SJCRH30 (cell line): ENCODE results near the gene RAB4A. TPM values are rescaled to one million over a fixed set of nuclear protein-coding genes. Genes with fewer than 3 reads are reported as not detected.
A peak's percentile ranks its signal among the peaks of the same experiment; 100 is the strongest.

ENCODE experiments used
- DNase-seq, 2 experiments: peaks; one replicate each; pipeline ENCODE4 v3.0.0-alpha.2; 2015 to 2020
- H3K27ac ChIP-seq: fragments of 250-450 bp; sonication (Bioruptor Pico); 2 replicates; pipeline ENCODE4 v1.5.1; 2020; ENCODE audit warnings: mild to moderate bottlenecking, moderate library complexity
- H3K27me3 ChIP-seq: fragments of 250-450 bp; sonication (Bioruptor Pico); 2 replicates; pipeline ENCODE4 v1.5.1; 2020; ENCODE audit warnings: mild to moderate bottlenecking, moderate library complexity
- H3K36me3 ChIP-seq: fragments of 250-450 bp; sonication (Bioruptor Pico); 2 replicates; pipeline ENCODE4 v1.5.1; 2020; ENCODE audit warnings: mild to moderate bottlenecking, moderate library complexity
- H3K4me1 ChIP-seq: fragments of 250-450 bp; sonication (Bioruptor Pico); 2 replicates; pipeline ENCODE4 v1.5.1; 2020; ENCODE audit warnings: mild to moderate bottlenecking, moderate library complexity
- H3K4me3 ChIP-seq: fragments of 250-450 bp; sonication (Bioruptor Pico); 2 replicates; pipeline ENCODE4 v1.5.1; 2020; ENCODE audit warnings: mild to moderate bottlenecking, moderate library complexity
- H3K9me3 ChIP-seq: fragments of 250-450 bp; sonication (Bioruptor Pico); replicated peaks from 2 replicates; pipeline ENCODE4 v1.5.1; 2020; ENCODE audit warnings: mild to moderate bottlenecking, moderate library complexity
- total RNA-seq: library from RNA; depleted of rRNA; stranded (reverse); fragments of >200 nt; shearing (Covaris generic); gene quantifications from 2 replicates; pipeline ENCODE4 v1.2.3, GENCODE V29; 2014; rRNA removed

The RAB4A gene, protein sequence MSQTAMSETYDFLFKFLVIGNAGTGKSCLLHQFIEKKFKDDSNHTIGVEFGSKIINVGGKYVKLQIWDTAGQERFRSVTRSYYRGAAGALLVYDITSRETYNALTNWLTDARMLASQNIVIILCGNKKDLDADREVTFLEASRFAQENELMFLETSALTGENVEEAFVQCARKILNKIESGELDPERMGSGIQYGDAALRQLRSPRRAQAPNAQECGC
- 28.5 and 31.3 TPM in 2 replicates for total RNA-seq

DNA sequence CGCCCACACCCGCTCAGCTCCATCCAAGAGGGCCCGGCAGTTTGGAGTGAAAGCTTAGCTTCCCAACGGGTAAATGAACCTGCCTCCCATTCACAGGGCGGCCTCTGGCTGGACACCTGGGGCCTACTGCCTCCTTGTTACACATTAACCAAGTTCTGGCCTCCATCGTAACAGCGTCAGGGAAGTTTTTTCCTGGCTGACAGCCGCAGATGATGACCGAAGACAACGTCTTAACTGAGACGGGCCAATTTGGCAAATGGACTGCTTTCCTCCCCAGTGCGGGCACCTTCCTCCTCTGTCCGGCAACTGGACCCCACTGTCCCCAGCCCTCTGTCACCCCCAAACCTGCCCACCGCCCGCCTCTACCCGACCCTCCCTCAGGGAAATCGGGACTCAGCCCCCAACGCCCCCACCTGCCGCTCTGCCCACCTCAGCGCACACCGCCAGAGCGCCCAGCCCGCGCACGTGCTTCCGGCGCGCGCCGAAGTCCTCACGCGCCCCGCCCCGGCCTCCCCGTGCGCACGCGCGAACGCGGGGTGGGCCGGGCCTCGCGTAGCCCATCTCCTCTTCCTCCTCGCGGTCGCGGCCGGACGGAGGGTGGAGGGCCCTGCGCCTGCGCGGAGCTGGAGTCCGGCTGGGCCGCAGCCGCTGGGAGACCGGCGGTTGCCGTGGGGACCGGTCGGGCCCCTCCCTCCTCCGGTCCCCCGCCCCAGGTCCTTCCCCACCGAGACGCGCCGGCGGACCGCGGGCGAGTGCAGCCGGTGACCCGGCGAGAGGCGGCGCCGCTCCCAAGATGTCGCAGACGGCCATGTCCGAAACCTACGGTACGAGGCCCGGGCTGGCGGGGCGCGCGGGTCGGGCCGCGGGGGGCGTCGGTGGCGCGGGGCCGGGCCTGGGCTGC is at the start of gene RAB4A:
Gene RAB4A (plus strand): TSS at position 565 of the 901 bp plus-strand sequence. CDS start 229 bp downstream, at position 794.
- Histone ChIP-seq H3K27me3 (no peaks in the 10 kb centered on the region), H3K36me3 (no peaks in the 10 kb centered on the region), H3K4me1 (peaks cover 12% of the 10 kb centered on the region; the same call in 1 of the 2 replicates), H3K4me3 (peak within 1 kb of the TSS; percentile 88), H3K9me3 (no peaks in the 10 kb centered on the region), H3K27ac (no peak within 1 kb of the TSS)
- DNase-seq, result peak; percentile 77 to 82

DNA sequence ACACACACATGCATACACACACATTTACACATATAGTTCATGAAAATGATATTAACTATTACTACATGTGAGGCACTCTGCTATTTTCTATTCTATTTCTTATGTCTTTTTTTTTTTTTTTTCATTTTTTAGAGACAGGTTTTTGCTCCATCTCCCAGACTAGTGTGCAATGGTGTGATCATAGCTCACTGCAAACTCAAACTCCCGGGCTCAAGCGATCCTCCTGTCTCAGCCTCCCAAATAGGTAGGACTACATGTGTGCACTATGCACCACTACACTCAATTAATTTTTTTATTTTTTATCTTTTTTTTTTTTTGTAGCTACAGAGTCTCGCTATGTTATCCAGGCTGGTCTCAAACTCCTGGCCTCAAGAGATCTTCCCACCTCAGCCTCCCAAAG is 48.8 kb upstream of the RAB4A start:
- H3K9me3 ChIP-seq, result no peaks in the 10 kb centered on the region
- H3K27ac ChIP-seq, result no peak overlapping the region
- no peak overlapping the region for H3K4me3 ChIP-seq
- H3K4me1 ChIP-seq, result peaks cover 21% of the 10 kb centered on the region
- no peaks in the 10 kb centered on the region; the same call in 1 of the 2 replicates for H3K27me3 ChIP-seq
- no peaks in the 10 kb centered on the region for H3K36me3 ChIP-seq
- no peak for DNase-seq

DNA sequence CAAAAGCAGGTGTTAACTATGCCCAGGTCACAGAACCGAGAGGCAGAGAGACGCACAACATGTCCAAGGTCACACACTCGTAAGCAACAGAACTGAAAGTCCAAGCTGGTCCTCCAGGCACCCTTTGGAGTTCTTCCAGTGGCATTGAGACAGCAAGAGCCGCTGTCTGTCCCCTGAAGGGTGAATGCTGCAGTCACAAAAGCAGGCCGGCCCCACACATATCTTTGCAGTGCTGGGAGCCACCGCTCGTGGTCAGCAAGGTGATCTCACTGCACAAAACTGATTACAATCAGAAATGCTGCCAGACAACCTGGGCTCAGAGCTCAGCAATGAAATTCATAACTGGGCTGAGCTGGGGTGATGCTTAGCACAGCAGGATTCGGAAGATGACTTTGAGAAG is 47.4 kb upstream of the RAB4A start:
- no peaks in the 10 kb centered on the region for H3K36me3 ChIP-seq
- peaks cover 21% of the 10 kb centered on the region for H3K4me1 ChIP-seq
- no peak for DNase-seq
- no peak overlapping the region for H3K27ac ChIP-seq
- no peaks in the 10 kb centered on the region; the same call in 1 of the 2 replicates for H3K27me3 ChIP-seq
- no peak overlapping the region for H3K4me3 ChIP-seq
- H3K9me3 ChIP-seq, result no peaks in the 10 kb centered on the region

DNA sequence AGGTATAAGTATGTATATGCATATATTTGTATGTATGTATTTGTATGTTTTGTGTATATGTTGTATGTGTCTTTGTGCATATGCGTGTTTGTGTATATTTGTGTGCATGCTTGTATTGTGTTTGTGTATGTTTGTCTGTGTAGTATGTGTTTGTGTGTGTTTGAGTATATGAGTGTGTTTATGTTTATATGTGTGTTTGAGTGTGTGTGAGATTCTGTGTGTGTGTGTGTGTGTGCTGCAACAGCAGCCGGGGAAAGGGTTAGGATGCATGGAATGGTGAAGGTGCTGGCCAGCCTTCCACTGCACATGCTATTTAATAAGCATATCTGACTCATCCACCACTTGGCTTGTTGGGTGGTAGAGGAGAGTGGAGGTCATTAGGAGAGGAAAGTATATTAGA is 46.6 kb upstream of the RAB4A start:
- peak in 1 of 2 experiments; percentile 29 for DNase-seq
- peaks cover 21% of the 10 kb centered on the region for H3K4me1 ChIP-seq

DNA sequence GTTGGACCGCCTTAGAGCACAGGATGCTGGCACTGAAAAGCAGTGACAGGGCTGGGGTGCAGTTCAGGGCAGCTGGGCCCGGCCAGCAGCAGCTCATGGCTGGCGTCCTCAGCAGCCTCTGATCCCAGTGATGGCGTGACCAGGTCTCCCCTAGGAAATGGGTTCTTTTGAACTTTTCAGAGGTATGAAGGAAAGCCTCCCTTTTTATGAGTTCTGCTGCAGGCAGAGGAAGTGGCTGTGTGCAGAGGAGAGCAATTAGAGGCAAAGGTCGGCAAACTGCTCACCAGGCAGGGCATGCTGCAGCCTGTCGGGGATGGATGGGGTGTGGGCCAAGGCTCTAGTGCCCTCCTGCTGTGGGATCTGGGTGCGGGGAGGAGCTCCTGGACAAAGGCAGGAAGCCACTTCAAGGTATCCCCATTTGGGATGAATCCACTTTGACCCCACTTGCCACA is 45.6 kb upstream of the RAB4A start:
- Histone ChIP-seq H3K4me1 (peaks cover 21% of the 10 kb centered on the region), H3K27me3 (no peaks in the 10 kb centered on the region; the same call in 1 of the 2 replicates), H3K27ac (no peak overlapping the region), H3K9me3 (no peaks in the 10 kb centered on the region), H3K36me3 (no peaks in the 10 kb centered on the region), H3K4me3 (no peak overlapping the region)
- DNase-seq, result no peak

More for the DNA sequence above, 46.6 kb upstream of the RAB4A start:
- H3K9me3 ChIP-seq, result no peaks in the 10 kb centered on the region
- no peak overlapping the region for H3K27ac ChIP-seq
- no peak overlapping the region for H3K4me3 ChIP-seq
- H3K27me3 ChIP-seq, result no peaks in the 10 kb centered on the region; the same call in 1 of the 2 replicates
- H3K36me3 ChIP-seq, result no peaks in the 10 kb centered on the region

DNA sequence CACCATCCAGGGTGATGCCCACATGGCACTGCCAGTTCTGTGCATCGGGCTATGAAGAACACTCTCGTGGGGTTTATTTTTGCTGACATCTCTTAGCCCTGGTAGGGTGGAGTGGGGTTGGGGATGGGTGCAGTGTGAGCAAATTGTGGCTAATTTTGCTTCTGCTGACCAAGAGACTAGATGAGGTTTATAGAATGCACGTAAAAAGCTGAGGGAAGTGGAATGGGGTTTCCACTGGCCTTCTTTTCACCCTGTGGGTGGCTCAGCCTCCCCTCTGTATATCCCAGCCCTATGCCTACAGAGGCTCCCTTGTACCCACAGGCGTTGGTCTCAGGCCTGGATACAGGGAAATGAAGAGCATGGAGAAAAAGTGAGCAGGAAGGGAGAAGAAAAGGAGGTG is 44.1 kb upstream of the RAB4A start:
- H3K4me3 ChIP-seq, result no peak overlapping the region
- H3K9me3 ChIP-seq, result no peaks in the 10 kb centered on the region
- no peak for DNase-seq
- H3K27ac ChIP-seq, result no peak overlapping the region
- H3K4me1 ChIP-seq, result peaks cover 20% of the 10 kb centered on the region
- no peaks in the 10 kb centered on the region for H3K36me3 ChIP-seq
- H3K27me3 ChIP-seq, result peaks cover 4% of the 10 kb centered on the region

DNA sequence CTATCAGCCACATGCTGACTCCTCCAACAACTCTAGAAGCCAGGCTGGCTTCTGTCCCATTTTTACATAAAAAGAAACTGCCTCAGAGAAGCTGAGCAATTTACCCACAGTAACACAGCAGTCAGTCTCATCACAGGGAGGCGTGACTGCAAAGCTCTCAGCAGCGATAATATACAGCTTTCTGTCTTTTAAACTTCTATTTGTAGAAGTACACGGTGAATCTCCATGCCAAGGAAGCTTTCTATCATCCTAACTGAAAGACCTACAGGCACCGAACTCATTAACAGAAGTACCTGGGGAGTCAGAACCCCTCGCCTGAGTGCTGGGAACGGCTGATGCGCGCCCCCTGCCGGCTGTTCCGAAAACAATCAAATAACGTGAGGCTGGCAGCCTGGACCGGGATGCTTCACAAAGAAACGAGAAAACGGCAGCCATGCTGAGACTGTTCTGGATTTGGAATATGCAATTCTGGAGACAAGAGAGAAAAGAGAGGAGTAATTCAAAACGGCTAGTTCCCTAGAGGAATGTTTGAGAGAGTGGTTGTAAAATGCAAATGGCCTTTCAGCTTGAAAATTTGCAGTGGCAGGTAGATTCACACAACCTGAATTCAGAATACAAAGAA is 43.5 kb upstream of the RAB4A start:
- Histone ChIP-seq H3K4me3 (no peak overlapping the region), H3K36me3 (no peaks in the 10 kb centered on the region)
- DNase-seq, result peak; percentile 68 to 88

DNA sequence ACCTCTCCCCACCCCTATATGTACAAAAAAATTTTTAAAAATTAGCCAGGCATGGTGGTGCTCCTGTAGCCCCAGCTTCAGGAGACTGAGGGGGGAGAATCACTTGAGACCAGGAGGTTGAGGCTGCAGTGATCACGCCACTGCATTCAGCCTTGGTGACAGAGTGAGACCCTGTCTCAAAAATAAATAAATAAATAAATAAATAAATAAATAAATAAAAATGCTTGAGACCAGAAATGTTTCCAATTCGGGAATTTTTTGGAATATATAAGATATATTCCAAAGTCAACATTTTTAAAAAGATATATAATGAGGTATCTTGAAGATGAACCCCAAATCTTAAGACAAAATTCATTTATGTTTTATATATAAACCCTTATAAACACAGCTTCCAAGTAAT is 42.4 kb upstream of the RAB4A start:
- Histone ChIP-seq H3K27me3 (peaks cover 4% of the 10 kb centered on the region; the same call in 1 of the 2 replicates), H3K36me3 (no peaks in the 10 kb centered on the region), H3K9me3 (no peaks in the 10 kb centered on the region; the same call in 1 of the 2 replicates)

More for the DNA sequence above, 43.5 kb upstream of the RAB4A start:
- Histone ChIP-seq H3K27ac (no peak overlapping the region), H3K4me1 (peaks cover 22% of the 10 kb centered on the region), H3K9me3 (no peaks in the 10 kb centered on the region), H3K27me3 (peaks cover 4% of the 10 kb centered on the region)

DNA sequence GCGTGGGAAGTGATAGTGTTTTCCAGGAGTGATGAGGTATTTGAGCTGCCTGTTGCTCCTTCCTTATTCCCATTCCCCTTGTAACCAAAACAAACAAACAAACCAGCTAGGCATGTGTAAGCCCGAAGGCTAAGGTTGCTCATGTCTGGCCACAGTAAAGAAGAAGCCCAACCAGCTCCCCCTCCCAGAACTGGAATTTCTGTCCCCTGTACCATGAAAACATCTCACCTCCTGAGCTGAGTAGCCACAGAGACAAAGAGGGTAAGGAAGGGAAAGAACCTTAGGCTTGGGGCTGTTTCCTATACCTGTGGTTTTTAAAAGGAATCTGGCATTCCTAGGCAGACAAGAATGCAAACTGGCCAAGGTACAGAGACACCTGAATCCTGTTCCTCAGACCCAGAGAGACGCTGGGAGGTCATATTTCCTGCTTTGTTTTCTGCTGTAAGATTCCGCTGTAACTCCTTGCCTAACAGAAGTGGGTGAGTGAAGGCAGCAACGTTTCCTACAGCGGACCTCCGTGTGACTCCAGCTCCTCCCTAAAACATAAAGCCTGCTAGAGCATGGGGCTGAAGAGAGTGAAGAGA is 41.7 kb upstream of the RAB4A start:
- Histone ChIP-seq H3K4me1 (peaks cover 20% of the 10 kb centered on the region), H3K9me3 (no peaks in the 10 kb centered on the region; the same call in 1 of the 2 replicates), H3K27ac (no peak overlapping the region), H3K4me3 (no peak overlapping the region), H3K27me3 (peaks cover 4% of the 10 kb centered on the region; the same call in 1 of the 2 replicates), H3K36me3 (no peaks in the 10 kb centered on the region)
- no peak for DNase-seq

More for the DNA sequence above, 42.4 kb upstream of the RAB4A start:
- Histone ChIP-seq H3K27ac (no peak overlapping the region), H3K4me1 (peaks cover 22% of the 10 kb centered on the region), H3K4me3 (no peak overlapping the region)
- no peak for DNase-seq

DNA sequence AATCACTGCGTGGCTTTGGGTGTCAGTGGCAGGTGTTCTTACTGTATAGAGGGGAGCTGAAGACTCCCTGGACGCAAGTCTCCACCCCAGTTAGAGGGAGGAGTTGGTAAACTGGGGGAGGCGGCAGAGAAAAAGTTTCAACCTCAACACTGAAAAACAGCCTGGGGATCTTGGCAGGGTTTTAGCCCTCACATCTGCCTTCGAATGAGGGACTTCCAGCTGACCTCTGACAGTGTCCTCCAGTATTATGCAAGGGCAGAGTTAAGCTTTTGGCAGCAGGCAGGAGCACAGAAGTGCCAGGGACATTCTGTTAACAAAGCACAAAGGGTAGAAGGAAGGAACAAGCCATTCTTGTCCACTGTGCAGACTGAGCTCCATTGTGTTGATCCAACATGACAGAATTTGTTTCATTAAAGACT is 41.2 kb upstream of the RAB4A start:
- Histone ChIP-seq H3K27me3 (peaks cover 4% of the 10 kb centered on the region; the same call in 1 of the 2 replicates), H3K4me3 (no peak overlapping the region), H3K4me1 (peaks cover 15% of the 10 kb centered on the region), H3K27ac (no peak overlapping the region), H3K36me3 (no peaks in the 10 kb centered on the region), H3K9me3 (no peaks in the 10 kb centered on the region; the same call in 1 of the 2 replicates)
- peak in 1 of 2 experiments; percentile 36 for DNase-seq

DNA sequence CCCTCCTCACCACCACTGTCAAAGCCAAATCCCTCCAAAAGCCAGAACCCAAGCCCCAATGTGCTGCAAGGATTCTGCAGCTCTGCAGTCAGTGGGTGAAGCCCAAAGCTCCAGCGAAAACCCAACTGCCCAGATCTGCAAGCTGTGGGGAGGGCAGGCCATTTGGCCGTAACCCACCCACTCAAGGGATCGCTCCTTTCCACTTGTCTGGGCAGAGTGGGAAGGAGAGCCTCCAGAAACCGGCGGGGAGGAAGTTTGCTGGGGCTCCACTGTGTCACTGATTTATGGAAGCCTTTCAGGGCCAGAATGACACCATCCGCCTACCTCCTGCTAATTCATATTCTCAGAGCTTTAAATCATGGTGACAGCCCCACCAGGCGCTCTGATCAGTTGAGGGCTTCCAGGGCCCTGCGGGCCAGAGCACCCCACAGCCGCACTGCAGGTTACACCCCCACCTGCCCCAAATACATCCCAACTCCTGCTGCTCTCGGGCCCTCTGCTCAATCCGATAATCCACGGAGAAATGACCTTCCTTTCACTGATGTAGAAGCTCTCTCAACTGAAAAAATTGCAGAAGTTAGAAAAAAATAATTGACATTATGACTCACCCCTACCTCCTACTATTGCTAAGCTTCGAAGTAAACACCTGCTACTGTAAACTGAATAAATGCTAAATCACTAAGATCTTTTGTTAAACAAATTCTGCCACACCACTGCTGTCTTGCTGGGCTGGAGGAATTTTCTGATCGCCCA is 40.6 kb upstream of the RAB4A start:
- Histone ChIP-seq H3K4me1 (peaks cover 14% of the 10 kb centered on the region), H3K27me3 (peaks cover 4% of the 10 kb centered on the region; the same call in 1 of the 2 replicates), H3K27ac (no peak overlapping the region), H3K36me3 (no peaks in the 10 kb centered on the region), H3K9me3 (no peaks in the 10 kb centered on the region; the same call in 1 of the 2 replicates), H3K4me3 (no peak overlapping the region)
- DNase-seq, result no peak

DNA sequence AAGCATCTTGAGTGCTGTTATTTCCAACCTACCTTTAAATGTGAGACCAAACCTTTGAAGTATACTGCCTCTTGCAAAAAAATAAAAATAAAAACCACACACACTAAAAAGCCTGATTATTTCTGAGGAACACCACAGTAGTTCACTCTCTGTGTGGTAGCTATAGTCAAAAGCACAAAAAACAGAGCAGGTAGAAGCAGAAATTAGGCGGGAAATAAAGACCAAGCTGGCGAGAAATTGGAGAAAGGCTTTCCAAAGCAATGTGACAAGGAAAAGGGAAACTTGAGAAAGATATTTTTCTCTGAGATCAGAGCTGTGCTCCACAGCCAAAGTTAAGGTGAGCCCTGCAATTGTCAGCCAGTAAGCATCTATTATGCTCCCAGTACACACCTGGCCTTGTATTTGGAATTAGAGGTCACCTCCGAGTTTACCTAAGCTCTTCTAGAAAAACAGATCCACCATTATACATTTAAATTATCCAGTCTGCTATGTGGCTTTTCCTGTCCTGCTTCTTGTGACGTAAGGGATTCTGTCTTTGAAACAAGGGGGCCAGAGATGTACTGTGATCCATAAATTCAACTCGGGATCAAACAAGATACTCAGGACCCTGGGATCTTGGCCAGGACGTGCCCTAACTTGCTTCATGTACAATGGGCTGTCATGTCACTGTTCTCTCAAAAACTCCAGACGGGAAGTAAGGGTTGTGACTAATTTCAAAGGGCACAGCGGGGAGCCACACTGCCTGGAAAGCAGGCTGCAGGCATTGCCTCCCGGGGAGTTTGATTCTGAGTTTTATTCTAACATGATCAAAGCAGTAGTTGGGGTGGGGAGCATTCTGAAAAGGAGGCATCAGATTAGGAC is 39.8 kb upstream of the RAB4A start:
- DNase-seq, result peak; percentile 38 to 62
- Histone ChIP-seq H3K36me3 (no peaks in the 10 kb centered on the region), H3K27ac (no peak overlapping the region), H3K4me3 (no peak overlapping the region), H3K27me3 (peaks cover 4% of the 10 kb centered on the region; the same call in 1 of the 2 replicates), H3K9me3 (no peaks in the 10 kb centered on the region; the same call in 1 of the 2 replicates), H3K4me1 (peaks cover 14% of the 10 kb centered on the region)

DNA sequence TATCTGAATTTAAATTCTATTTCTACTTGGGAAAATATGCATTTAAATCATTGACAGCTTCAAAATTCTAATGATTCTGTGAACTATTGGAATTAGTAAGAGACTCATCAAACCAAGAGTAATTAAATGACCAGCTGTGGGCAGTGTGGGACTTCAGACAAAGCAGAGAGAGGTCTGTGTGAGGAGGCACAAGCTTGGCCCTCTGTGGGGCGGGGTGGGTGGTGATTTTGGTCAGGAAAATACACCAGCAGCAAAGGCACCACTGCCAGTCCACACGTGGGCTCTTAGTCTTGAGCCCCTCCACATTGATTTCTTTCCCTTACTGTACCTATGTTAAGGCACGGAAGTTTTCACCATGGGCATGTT is 39.2 kb upstream of the RAB4A start:
- Histone ChIP-seq H3K4me3 (no peak overlapping the region), H3K36me3 (no peaks in the 10 kb centered on the region), H3K27ac (no peak overlapping the region), H3K4me1 (peaks cover 14% of the 10 kb centered on the region), H3K9me3 (no peaks in the 10 kb centered on the region; the same call in 1 of the 2 replicates), H3K27me3 (peaks cover 4% of the 10 kb centered on the region; the same call in 1 of the 2 replicates)
- peak in 1 of 2 experiments; percentile 34 for DNase-seq
